HG03064 (cell line): ENCODE measurements around the gene ASTN2.

Source experiments
- ATAC-seq: cut with Tn5 transposase; IDR thresholded peaks from one replicate; pipeline ENCODE4 v1.9.1; 2021; ENCODE audit warnings: low read depth; ENCODE audit not compliant: unreplicated experiment

The ASTN2 gene

GRCh38 chr9:116658265-116658664 is 756.6 kb downstream of the ASTN2 start:
- ATAC-seq: no peak

- ATAC-seq: no peak
These were observed 757.9 kb downstream of the ASTN2 start for GRCh38 chr9:116656977-116657376.

GRCh38 chr9:116656501-116656971 is 758.3 kb downstream of the ASTN2 start:
- ATAC-seq: no peak

- no peak for ATAC-seq
These were observed 760.9 kb downstream of the ASTN2 start for GRCh38 chr9:116654059-116654355.

- ATAC-seq: no peak
These were observed 761.4 kb downstream of the ASTN2 start for GRCh38 chr9:116653348-116654058.

- no peak for ATAC-seq
These were observed 767.4 kb downstream of the ASTN2 start for GRCh38 chr9:116647515-116647809.

GRCh38 chr9:116646661-116647514 is 768.0 kb downstream of the ASTN2 start:
- ATAC-seq: no peak

GRCh38 chr9:116644091-116644688 is 770.7 kb downstream of the ASTN2 start:
- no peak for ATAC-seq

- ATAC-seq: no peak
These were observed 771.2 kb downstream of the ASTN2 start for GRCh38 chr9:116643691-116644090.

GRCh38 chr9:116641292-116642059 is 773.4 kb downstream of the ASTN2 start:
- ATAC-seq: no peak

- ATAC-seq: no peak
These were observed 775.6 kb downstream of the ASTN2 start for GRCh38 chr9:116639251-116639741.

- no peak for ATAC-seq
These were observed 778.9 kb downstream of the ASTN2 start for GRCh38 chr9:116635908-116636307.

GRCh38 chr9:116632990-116633838 is 781.6 kb downstream of the ASTN2 start:
- ATAC-seq: no peak

GRCh38 chr9:116629634-116630033 is 785.2 kb downstream of the ASTN2 start:
- ATAC-seq: no peak

- no peak for ATAC-seq
These were observed 786.1 kb downstream of the ASTN2 start for GRCh38 chr9:116628716-116629115.

- no peak for ATAC-seq
These were observed 787.4 kb downstream of the ASTN2 start for GRCh38 chr9:116627433-116627832.

- no peak for ATAC-seq
These were observed 788.1 kb downstream of the ASTN2 start for GRCh38 chr9:116626762-116627161.

GRCh38 chr9:116623715-116624114 is 791.1 kb downstream of the ASTN2 start:
- ATAC-seq: no peak

- no peak for ATAC-seq
These were observed 797.5 kb downstream of the ASTN2 start for GRCh38 chr9:116617389-116617788.
